ENCODE results near the gene G0S2. TPM values are rescaled to one million over a fixed set of nuclear protein-coding genes. Genes with fewer than 3 reads are reported as not detected.

The G0S2 gene
- total and polyA plus RNA-seq, 2 of the 8 experiments (the other 6 are each of a cell fraction or from before 2014, with no cell fraction given): 1.0 to 1.7 TPM

DNA sequence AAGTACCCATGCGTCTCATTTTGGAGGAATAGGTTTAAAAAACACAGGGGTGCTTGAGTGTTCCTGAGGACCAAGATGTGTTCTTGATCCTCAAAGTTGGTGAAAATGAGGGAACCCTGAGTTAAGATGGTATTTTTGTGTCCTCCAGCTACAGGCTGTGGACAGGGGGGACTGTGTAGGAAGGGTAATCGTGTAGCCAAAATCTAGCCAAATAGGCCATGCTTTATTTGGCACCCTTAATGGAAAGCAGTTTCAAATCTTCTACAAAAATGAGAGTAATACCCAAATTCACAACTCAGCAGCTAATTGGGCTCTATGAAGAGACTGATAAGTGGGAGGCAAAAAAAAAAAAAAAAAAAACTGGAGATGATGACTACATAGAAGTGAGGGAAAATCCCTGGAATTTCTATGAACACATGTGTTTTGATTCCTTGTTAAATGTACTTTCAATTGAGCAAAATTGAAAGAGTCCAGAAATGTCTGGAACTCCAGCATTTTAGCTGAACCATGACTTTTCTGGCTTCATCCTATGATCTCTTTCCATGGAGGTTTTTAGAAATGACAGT lies 29.9 kb downstream of the G0S2 start (continued):
- TF ChIP-seq, protein P1, sequence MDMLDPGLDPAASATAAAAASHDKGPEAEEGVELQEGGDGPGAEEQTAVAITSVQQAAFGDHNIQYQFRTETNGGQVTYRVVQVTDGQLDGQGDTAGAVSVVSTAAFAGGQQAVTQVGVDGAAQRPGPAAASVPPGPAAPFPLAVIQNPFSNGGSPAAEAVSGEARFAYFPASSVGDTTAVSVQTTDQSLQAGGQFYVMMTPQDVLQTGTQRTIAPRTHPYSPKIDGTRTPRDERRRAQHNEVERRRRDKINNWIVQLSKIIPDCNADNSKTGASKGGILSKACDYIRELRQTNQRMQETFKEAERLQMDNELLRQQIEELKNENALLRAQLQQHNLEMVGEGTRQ (IDR thresholded peaks at IDR 0.05; ENCODE audit: low read length): no peak

Data from H1 (cell line).